ENCODE results near the gene DSCAM. TPM values are rescaled to one million over a fixed set of nuclear protein-coding genes. Genes with fewer than 3 reads are reported as not detected.

Gene DSCAM
- total and polyA plus RNA-seq, 10 of the 15 experiments (the other 5 are each of a cell fraction or from before 2014, with no cell fraction given), result not detected

GRCh38 chr21:40783404-40783803, 63.6 kb downstream of the DSCAM start:
- 31% methylated on average over 6 of the region's 6 CpGs for WGBS (ENCODE audit: insufficient coverage, insufficient replicate concordance, low lambda C conversion rate, missing lambda C conversion rate)
- H3K4me3 ChIP-seq, result no peak overlapping the region
- no peak for TF ChIP-seq RCOR1 (conservative IDR thresholded peaks at IDR 0.05; ENCODE audit: low read depth, low read length)
- no peak for TF ChIP-seq TARDBP (IDR thresholded peaks at IDR 0.05; ENCODE audit: borderline replicate concordance)
- no peak for TF ChIP-seq GABPA (IDR thresholded peaks at IDR 0.05; ENCODE audit: low read depth)
- no peak for TF ChIP-seq LARP7 (IDR thresholded peaks at IDR 0.05)
- no peak for TF ChIP-seq ZBTB40 (IDR thresholded peaks at IDR 0.05; ENCODE audit: borderline replicate concordance)
- TF ChIP-seq, protein P1, sequence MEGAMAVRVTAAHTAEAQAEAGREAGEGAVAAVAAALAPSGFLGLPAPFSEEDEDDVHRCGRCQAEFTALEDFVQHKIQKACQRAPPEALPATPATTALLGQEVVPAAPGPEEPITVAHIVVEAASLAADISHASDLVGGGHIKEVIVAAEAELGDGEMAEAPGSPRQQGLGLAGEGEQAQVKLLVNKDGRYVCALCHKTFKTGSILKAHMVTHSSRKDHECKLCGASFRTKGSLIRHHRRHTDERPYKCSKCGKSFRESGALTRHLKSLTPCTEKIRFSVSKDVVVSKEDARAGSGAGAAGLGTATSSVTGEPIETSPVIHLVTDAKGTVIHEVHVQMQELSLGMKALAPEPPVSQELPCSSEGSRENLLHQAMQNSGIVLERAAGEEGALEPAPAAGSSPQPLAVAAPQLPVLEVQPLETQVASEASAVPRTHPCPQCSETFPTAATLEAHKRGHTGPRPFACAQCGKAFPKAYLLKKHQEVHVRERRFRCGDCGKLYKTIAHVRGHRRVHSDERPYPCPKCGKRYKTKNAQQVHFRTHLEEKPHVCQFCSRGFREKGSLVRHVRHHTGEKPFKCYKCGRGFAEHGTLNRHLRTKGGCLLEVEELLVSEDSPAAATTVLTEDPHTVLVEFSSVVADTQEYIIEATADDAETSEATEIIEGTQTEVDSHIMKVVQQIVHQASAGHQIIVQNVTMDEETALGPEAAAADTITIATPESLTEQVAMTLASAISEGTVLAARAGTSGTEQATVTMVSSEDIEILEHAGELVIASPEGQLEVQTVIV (IDR thresholded peaks at IDR 0.05; ENCODE audit: borderline replicate concordance, partially characterized antibody), result no peak
- TF ChIP-seq RAD21 (IDR thresholded peaks at IDR 0.05; ENCODE audit: insufficient read depth, low read depth, low read length), result no peak
- TF ChIP-seq BACH1 (IDR thresholded peaks at IDR 0.05; ENCODE audit: borderline replicate concordance), result no peak
- TF ChIP-seq, protein P2, sequence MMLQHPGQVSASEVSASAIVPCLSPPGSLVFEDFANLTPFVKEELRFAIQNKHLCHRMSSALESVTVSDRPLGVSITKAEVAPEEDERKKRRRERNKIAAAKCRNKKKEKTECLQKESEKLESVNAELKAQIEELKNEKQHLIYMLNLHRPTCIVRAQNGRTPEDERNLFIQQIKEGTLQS (IDR thresholded peaks at IDR 0.05; ENCODE audit: borderline replicate concordance, extremely low read depth, low read depth, low read length), result no peak
- TF ChIP-seq IKZF1 (conservative IDR thresholded peaks at IDR 0.05), result no peak
- TF ChIP-seq FOXK2 (IDR thresholded peaks at IDR 0.05), result no peak
- ChIA-PET SMC1A (ENCODE audit: uncharacterized antibody, unreplicated experiment) (no interaction called here), POLR2A (no interaction called here), CTCF (no interaction called here), RAD21 (ENCODE audit: unreplicated experiment) (no interaction called here)
- no peak for DNase-seq (ENCODE audit: low read depth, low spot score)
- ATAC-seq, result no peak
- in situ Hi-C loops (cut with MboI) (no loop called here), intact Hi-C loops (cut with micrococcal nuclease; ENCODE audit: unreplicated experiment) (no loop called here)
- H3K36me3 ChIP-seq (ENCODE audit: control insufficient read depth in 2 of 2, insufficient read depth in 2 of 2, low read length in 1 of 2), result no peaks in the 10 kb centered on the region
- no peaks in the 10 kb centered on the region for H4K20me1 ChIP-seq (ENCODE audit: control insufficient read depth, insufficient read depth)
- no peak overlapping the region for H3K27ac ChIP-seq (ENCODE audit: control insufficient read depth, insufficient read depth)
- H2AFZ ChIP-seq (ENCODE audit: control insufficient read depth, low read depth, low read length), result no peak overlapping the region
- H3K27me3 ChIP-seq (replicated peaks in 1 of 2; ENCODE audit: control insufficient read depth in 2 of 2, insufficient read depth in 2 of 2, low read length in 1 of 2), result no peaks in the 10 kb centered on the region
- FAIRE-seq, result no peak
- H3K9ac ChIP-seq (ENCODE audit: control insufficient read depth, insufficient read depth, low read length), result no peak overlapping the region
- H3K79me2 ChIP-seq (ENCODE audit: control insufficient read depth, insufficient read depth, low read length), result no peaks in the 10 kb centered on the region
- no peaks in the 10 kb centered on the region; the same call in 2 of the 3 replicates for H3K9me3 ChIP-seq (replicated peaks; ENCODE audit: control insufficient read depth, insufficient read depth, low read length)
- H3K4me1 ChIP-seq (ENCODE audit: control insufficient read depth, insufficient read depth, low read length), result no peaks in the 10 kb centered on the region
- BruUV-seq (replicated peaks), result no TSS peak
- H3K4me2 ChIP-seq (ENCODE audit: control insufficient read depth, insufficient read depth), result no peak overlapping the region

Data from GM12878 (cell line).